T-helper 2 cell treated with Interferon-gamma antibody and Interleukin-4, amounts not matched to agents 100 ng/mL and 5 ng/mL, for 36 hours (primary cell): ENCODE data around the gene FAM193A. TPM values are rescaled to one million over a fixed set of nuclear protein-coding genes. Genes with fewer than 3 reads are reported as not detected.

Experiments
- intact Hi-C: fragments of 100-400 bp; cut with micrococcal nuclease; formaldehyde crosslinking; loops from one replicate; pipeline ENCODE4 v1.15.1; 2023
- total RNA-seq: library from RNA; stranded (reverse); gene quantifications from 2 replicates; pipeline ENCODE4 v1.2.3, GENCODE V29; 2022

The FAM193A gene
- total RNA-seq, 1 donor from 2014 or later = 33.1 TPM

GRCh38 chr4:2689114-2689513, 152.7 kb downstream of the FAM193A start:
- intact Hi-C loops = no loop called here

DNA sequence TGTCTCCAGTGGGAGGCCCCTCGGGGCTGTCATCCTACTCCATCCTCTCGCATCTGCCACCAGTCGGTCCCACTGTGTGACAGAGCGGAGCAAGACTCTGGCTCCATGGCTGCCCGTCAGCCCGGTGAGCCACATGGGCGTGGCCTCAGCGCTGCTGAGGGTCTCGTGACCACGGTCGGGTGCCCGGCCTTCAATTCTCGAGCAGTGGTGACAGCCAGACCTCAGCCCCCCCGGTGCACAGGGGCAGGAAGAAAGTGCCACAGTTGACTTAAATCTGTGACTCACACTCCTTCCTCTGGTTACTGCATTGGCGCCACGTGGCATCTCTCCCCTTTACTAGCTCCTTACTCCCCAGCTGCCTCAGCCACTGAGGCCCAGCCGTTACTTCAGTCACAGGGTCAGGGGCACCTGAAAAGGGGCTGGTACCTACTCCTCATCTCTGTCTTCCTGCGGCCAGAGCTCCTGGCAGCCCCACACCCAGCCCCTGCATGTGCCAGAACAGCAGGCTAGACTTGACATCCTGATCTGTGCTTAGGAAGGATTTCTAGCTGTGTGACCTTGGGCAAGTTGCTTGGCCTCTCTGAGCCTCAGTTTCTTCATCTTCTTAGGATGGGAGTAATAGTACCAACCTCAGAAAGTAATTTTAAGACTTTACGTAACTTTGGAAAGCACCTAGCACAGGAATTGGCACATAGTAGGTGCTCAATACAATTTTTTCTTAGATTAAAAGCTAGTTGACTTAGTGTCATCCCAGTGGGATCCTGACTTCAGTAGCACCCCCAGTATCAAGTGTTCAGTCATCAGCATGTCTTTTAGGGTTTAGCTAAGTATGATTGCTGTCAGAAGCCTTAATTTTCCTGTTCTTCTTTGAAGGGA, 153.6 kb downstream of the FAM193A start:
- intact Hi-C loops = no loop called here

- intact Hi-C loops = no loop called here
Observed at GRCh38 chr4:2691313-2691712, 154.9 kb downstream of the FAM193A start.

GRCh38 chr4:2691952-2692435, 155.5 kb downstream of the FAM193A start:
- intact Hi-C loops = no loop called here

- intact Hi-C loops = no loop called here
Observed at GRCh38 chr4:2694691-2695090, 158.2 kb downstream of the FAM193A start.

DNA sequence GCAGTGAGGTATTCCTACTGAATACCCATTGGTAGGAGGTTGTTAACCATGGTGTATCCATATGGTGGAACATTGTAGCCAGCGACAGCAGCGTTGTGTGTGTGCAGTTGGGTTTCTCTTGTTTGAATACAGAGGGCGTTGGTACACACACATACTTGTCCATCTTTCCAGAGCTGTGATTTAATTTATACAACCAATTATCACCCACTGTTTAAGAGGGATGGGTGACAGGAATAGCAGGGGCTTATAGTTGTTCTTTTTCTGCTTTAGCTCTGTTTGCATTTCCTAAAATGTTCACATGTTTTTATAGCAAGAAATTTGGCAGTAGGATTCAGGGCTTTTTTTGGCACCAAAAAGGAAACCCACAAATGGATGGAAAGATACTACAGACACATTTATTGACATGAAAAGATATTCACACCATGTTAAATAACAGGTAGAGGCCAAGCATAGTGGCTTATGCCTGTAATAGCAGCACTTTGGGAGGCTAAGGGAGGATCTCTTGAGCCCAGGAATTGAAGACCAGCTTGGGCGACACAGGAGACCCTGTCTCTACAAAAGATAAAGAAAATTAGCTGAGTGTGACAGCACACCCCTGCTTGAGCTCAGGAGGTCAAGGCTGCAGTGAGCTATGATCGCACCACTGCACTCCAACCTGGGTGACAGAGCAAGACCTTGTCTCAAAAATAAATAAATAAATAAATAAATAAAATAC, 159.1 kb downstream of the FAM193A start:
- intact Hi-C loops = no loop called here

GRCh38 chr4:2696423-2696822, 160.0 kb downstream of the FAM193A start:
- intact Hi-C loops = no loop called here

GRCh38 chr4:2697995-2698414, 161.6 kb downstream of the FAM193A start:
- intact Hi-C loops = no loop called here

DNA sequence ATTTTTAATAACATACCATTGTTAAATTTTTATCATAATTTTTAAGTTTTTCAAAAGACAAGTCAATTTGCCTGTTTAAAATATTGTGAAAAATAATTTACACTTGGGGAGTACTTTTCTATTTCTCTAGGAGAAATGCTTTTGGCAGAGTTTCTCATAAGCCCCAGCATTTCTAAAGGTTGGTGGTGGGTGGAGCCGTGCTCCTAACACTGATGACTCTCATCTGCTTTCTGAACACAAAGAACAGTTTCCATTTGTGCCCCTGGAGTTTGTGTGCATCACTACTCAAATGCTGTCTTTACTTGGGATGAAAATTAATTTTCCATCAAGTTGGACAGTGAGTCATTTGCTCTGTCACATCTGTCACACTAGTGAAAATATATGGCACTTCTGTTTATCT, 162.1 kb downstream of the FAM193A start:
- intact Hi-C loops = no loop called here

GRCh38 chr4:2698951-2699505, 162.6 kb downstream of the FAM193A start:
- intact Hi-C loops = no loop called here

- intact Hi-C loops = no loop called here
Observed at GRCh38 chr4:2699534-2699933, 163.1 kb downstream of the FAM193A start.

- intact Hi-C loops = no loop called here
Observed at GRCh38 chr4:2700031-2700430, 163.6 kb downstream of the FAM193A start.

DNA sequence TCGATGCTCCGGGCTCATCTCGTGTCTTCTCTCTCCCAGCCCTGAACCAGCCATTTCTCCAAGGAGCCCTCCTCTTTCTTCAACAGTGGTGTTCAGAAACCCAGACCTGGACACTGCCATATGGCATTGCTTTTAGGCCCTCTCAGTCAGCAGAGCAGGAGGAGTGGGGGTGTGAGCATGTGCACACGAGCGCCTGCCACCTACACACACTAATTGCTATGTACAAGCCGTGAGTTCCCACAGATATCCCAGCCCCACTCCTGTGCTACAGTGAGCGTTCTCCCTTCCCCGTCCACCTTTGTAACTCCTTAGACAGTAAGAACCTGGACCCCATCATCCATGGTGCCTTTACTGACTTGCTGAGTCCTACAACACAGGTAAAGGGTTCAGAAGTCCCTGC, 165.9 kb downstream of the FAM193A start:
- intact Hi-C loops = no loop called here

GRCh38 chr4:2702770-2703169, 166.3 kb downstream of the FAM193A start:
- intact Hi-C loops = no loop called here

GRCh38 chr4:2712261-2712842, 175.9 kb downstream of the FAM193A start:
- intact Hi-C loops = no loop called here

DNA sequence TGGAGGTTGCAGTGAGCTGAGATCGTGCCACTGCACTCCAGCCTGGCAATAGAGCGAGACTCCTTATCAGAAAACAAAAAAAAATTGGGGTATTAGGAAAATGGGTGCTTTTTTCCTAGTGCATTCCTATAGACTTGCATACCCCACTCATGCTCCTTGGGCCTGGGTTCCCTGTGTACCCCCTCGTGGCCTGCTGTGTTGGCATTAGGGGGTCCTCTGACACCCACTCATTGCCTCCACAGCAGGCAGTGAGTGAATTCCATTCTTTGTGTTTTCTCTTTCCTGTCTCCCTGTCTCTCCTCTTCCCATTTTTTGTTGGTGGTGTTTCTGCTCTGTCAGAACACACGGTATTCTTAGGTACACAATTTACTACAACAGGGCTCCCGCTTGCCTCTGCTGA, 176.9 kb downstream of the FAM193A start:
- intact Hi-C loops = no loop called here

GRCh38 chr4:2714061-2714770, 177.8 kb downstream of the FAM193A start:
- intact Hi-C loops = no loop called here

- intact Hi-C loops = no loop called here
Observed at GRCh38 chr4:2714918-2715317, 178.5 kb downstream of the FAM193A start.

DNA sequence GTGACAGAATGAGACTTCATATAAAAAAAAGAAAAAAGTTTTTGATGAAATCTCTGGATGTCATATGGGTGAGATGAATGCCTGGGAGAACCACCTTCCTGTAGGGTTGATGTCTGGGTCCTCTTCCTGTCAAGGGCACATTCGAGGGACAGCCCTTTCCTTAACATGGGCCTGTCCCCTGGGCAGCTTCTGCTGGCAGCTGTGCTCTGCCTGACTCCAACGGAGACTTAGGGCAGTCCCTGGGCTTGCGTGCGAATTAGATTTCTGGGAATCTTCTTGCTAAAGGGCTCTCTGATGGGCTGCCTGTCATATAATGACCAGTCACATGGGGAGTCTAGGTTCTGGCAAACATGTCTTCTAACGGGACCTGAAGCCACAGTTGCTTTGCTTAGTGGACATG, 179.0 kb downstream of the FAM193A start:
- intact Hi-C loops = no loop called here

DNA sequence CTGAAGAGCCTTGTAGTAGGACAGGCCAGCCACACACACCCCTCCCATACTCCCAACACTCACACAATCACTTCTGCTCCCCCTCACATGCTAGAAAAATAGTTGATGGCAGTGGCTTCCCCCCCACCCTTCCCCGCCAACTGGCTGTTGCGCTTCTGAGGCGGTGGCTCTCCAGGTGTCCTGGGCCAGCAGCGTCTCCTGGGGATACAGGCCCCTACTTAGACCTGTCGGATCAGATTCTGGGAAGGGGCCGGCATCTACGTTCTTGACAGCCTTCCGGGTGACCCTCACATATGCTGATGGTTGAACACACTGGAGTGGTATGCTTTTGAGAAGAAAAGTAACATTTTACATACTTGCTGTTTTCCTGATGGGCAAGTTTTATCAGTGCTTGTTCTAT, 179.8 kb downstream of the FAM193A start:
- intact Hi-C loops = no loop called here

DNA sequence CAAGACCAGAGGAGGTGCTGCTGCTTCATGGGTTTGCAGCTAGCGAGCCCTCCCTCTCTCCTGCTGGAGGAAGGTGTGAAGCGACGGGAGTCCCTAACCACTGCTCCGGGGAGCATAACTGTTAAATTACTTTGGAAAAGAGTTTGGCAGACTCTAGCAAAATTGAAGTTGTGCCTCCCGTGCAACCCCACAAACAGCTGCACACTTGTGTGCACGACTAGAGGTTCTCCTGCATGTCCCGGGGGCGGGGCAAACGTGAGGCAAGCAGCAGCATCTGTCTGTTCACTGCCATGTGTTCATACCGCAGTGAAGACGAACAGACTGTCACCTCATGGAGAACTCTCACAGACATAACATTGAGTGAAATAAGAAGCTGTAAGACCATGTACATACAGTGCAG, 185.1 kb downstream of the FAM193A start:
- intact Hi-C loops = no loop called here
